ENCODE measurements around the gene POLH. TPM values are rescaled to one million over a fixed set of nuclear protein-coding genes. Genes with fewer than 3 reads are reported as not detected.
"Not testable (repeated sequence)": the region's sequence is repeated elsewhere in the genome, so short reads cannot be mapped to it uniquely, and the experiment has no call there.

POLH gene
- total RNA-seq, 1 donor from 2014 or later = 11.3 TPM

DNA sequence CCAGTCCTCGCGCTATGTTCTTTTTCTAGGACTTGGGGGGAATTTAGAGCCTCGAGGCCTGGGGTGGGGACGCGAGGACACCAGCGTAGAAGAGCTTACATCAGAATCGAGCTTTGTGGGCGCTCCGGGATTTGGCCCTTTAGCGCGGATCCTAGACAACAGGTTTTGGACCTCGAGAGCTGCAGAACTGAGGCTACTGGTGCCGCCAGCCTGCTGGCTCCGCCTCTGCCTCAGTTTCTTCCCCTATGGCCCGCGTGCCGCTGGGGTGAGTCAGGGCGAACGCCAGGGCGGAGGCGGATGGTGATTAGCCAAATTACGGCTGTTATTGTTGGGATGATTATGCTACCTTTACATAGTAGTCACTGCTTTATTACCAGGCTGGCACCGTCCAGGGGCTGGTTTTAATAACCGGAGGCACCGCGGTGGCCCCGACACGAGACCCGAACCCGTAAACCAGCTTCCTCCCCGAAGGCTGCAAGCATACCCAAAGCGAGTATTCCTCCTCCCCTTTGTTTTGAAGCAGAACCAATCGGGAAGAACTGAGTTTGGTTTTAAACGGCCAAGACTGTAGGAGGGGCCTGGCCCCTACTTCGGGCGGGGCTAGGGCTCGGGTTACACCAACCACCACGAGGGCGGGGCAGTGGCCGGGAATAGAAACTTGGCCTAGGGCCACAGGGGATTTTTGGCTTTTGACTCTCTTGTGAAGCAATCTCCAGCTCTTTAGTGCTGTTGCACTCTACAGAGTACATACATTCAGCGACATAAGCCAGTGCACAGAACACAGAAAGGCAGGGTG is 53.7 kb downstream of the POLH start:
- intact Hi-C loops (cut with DNase I) = loop anchor here (5.0 kb wide), 1 partner anchor 143 kb away; the partner anchor contains the start of gene VEGFA
- peak overlapping the region; percentile 99 for H3K27ac ChIP-seq
- H3K27me3 ChIP-seq = no peaks in the 10 kb centered on the region
- peak in 1 of 2 donors; percentile 98 for DNase-seq (ENCODE audit: extremely low spot score in 2 of 2)
- peaks cover 28% of the 10 kb centered on the region for H3K4me1 ChIP-seq
- TF ChIP-seq, protein P1, sequence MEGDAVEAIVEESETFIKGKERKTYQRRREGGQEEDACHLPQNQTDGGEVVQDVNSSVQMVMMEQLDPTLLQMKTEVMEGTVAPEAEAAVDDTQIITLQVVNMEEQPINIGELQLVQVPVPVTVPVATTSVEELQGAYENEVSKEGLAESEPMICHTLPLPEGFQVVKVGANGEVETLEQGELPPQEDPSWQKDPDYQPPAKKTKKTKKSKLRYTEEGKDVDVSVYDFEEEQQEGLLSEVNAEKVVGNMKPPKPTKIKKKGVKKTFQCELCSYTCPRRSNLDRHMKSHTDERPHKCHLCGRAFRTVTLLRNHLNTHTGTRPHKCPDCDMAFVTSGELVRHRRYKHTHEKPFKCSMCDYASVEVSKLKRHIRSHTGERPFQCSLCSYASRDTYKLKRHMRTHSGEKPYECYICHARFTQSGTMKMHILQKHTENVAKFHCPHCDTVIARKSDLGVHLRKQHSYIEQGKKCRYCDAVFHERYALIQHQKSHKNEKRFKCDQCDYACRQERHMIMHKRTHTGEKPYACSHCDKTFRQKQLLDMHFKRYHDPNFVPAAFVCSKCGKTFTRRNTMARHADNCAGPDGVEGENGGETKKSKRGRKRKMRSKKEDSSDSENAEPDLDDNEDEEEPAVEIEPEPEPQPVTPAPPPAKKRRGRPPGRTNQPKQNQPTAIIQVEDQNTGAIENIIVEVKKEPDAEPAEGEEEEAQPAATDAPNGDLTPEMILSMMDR (IDR thresholded peaks at IDR 0.05) = no peak
- TF ChIP-seq POLR2AphosphoS5 (IDR thresholded peaks at IDR 0.05; ENCODE audit: insufficient read depth in 1 of 2, low read depth in 1 of 2) = peak; percentile 93 to 94
- peak in 1 of 2 donors; percentile 86 for TF ChIP-seq POLR2A (IDR thresholded peaks at IDR 0.05)
- no peaks in the 10 kb centered on the region for H3K9me3 ChIP-seq
- H3K4me3 ChIP-seq = peak overlapping the region; percentile 91 to 94
- H3K36me3 ChIP-seq = peaks cover 0 to 15% of the 10 kb centered on the region in 2 donors

DNA sequence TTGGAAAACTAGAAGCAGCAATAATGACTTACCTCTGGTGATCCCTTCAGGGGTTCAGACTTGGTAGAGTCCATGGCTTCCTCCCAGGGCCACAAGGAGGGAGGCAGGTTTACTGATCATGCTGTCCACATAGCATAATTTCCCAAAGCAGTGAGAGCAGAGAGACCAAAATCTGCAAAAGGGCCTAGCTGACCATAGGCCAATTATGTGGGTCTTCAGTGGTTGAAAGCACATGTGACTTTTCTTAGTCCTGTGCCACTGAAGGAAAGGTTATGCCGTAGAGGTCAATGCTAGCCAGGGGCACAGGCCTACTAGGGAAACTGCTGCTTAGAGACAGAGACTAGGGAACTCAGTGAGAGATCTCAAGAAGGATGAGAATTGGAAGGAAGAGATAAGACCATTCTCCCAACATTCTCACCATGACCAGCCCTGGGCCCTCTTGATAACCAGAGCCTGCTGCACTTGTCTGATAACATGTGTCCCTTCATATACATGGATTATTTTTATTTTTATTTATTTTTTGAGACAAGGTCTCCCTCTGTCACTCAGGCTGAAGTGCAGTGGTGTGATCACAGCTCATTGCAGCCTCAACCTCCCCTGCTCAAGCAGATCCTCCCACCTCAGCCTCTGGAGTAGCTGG is 55.1 kb downstream of the POLH start:
- no peak for DNase-seq (ENCODE audit: extremely low spot score in 2 of 2)
- Histone ChIP-seq H3K27ac (peak overlapping the region; percentile 99), H3K4me1 (peaks cover 34% of the 10 kb centered on the region), H3K4me3 (no peak overlapping the region), H3K36me3 (peaks cover 0 to 1% of the 10 kb centered on the region in 2 donors), H3K9me3 (no peaks in the 10 kb centered on the region), H3K27me3 (no peaks in the 10 kb centered on the region)
- TF ChIP-seq, protein P1 (IDR thresholded peaks at IDR 0.05) = no peak
- no peak for TF ChIP-seq POLR2AphosphoS5 (IDR thresholded peaks at IDR 0.05; ENCODE audit: insufficient read depth in 1 of 2, low read depth in 1 of 2)
- no peak for TF ChIP-seq POLR2A (IDR thresholded peaks at IDR 0.05)
- intact Hi-C loops (cut with DNase I) = no loop called here

DNA sequence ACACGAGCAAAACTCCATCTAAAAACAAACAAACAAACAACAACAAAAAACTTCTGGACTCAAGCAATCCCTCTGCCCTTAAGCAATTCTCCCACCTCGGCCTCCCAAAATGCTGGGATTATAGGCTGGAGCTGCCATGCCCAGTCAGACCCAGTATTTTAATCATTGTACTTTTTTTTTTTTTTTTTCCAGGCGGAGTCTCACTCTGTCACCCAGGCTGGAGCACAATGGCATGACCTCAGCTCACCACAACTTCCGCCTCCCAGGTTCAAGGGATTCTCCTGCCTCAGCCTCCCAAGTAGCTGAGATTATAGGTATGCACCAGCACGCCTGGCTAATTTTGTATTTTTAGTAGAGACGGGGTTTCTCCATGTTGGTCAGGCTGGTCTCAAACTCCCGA is 57.0 kb downstream of the POLH start:
- DNase-seq (ENCODE audit: extremely low spot score in 2 of 2); H3K36me3 ChIP-seq; intact Hi-C loops (cut with DNase I); H3K4me3 ChIP-seq; H3K9me3 ChIP-seq; H3K27me3 ChIP-seq; H3K27ac ChIP-seq: not testable (repeated sequence)
- H3K4me1 ChIP-seq = peaks cover 36% of the 10 kb centered on the region

DNA sequence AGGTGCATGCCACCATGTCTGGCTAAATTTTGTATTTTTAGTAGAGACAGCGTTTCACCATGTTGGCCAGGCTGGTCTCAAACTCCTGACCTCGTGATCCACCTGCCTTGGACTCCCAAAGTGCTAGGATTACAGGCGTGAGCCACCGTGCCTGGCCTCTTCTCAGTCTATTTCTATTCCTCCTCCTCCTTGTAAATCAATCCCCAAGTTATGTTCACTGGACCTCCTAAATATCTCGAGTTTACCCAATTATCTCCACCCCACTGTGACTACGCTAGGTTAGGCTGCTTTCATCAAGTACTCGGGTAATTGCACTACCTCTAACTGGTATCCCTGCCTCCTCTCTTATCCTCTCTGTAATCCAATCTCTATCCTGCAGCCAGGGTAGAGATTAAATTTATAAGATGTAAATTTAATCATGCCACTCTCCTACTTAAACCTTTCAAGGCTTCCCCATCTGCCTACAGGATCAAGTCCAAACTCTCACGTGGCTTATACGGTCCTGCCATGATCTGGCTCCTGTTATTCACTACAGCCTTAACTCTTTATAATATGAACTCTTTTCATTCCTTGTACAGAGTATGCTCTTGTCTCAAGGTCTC is 58.8 kb downstream of the POLH start:
- Histone ChIP-seq H3K9me3 (no peaks in the 10 kb centered on the region), H3K27me3 (no peaks in the 10 kb centered on the region), H3K27ac (no peak overlapping the region), H3K4me1 (peaks cover 46% of the 10 kb centered on the region), H3K36me3 (peaks cover 0 to 19% of the 10 kb centered on the region in 2 donors), H3K4me3 (no peak overlapping the region)
- TF ChIP-seq POLR2A (IDR thresholded peaks at IDR 0.05) (no peak), POLR2AphosphoS5 (IDR thresholded peaks at IDR 0.05; ENCODE audit: insufficient read depth in 1 of 2, low read depth in 1 of 2) (no peak)
- TF ChIP-seq, protein P1 (IDR thresholded peaks at IDR 0.05) = no peak
- intact Hi-C loops (cut with DNase I) = no loop called here
- DNase-seq (ENCODE audit: extremely low spot score in 2 of 2) = no peak

DNA sequence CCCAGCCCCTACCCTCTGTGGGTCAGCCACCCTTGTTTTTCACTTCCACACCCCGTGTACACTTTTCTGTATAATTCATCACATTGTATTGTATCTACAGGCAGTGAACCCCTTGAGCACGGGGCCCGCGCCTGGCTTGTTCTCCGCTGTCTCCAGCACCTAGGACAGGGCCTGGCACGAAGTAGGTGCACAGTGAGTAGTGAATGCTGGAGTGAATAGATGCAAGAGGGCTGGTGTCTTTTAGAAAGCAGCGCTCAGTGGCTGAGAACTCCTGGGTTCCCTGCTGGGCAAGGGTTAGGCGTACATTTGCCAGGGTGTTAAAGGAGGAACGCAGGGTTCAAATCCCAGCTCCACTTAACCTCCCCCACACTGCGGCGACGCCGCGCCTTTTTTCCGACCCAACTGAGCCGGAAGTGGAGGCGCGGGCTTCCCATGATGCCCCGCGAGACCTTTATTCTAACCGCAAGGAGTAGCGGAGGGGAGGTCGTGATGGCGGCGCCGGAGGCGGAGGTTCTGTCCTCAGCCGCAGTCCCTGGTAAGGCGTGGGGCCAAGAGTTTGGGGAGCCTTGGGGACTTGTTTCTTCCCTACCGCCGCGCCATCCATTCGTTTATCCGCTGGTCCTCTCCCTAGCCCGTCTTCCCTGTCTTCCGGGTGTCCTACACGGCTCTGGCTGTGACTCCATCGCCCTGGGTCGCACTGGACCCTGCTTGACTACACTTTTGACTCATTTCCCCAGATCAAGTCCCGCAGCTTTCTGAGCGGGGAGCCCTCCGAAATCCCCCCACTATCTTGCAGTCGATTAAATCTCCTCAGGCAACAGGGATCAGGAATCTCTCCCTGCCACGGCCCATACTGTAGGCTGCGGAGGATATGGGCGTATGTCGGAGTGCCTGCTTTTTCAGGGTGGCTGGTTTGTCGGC is 59.7 kb downstream of the POLH start, which contains the start of gene MAD2L1BP:
Gene MAD2L1BP (plus strand): TSS at position 454 of the 921 bp plus-strand sequence. CDS start 36 bp downstream, at position 490.
- Histone ChIP-seq H3K4me3 (peak within 1 kb of the TSS; percentile 78 to 88), H3K4me1 (peaks cover 45% of the 10 kb centered on the region), H3K27me3 (no peaks in the 10 kb centered on the region), H3K36me3 (peaks cover 0 to 28% of the 10 kb centered on the region in 2 donors), H3K27ac (peak within 1 kb of the TSS; percentile 74), H3K9me3 (no peaks in the 10 kb centered on the region)
- intact Hi-C loops (cut with DNase I) = no loop called here
- TF ChIP-seq, protein P1 (IDR thresholded peaks at IDR 0.05) = no peak
- TF ChIP-seq POLR2A (IDR thresholded peaks at IDR 0.05) (peak in 1 of 2 donors; percentile 42), POLR2AphosphoS5 (IDR thresholded peaks at IDR 0.05; ENCODE audit: insufficient read depth in 1 of 2, low read depth in 1 of 2) (peak; percentile 86 to 92)
- DNase-seq (ENCODE audit: extremely low spot score in 2 of 2) = no peak
